Measurements from ENCODE around the gene SERPINA5.
"Not testable (repeated sequence)": the region's sequence is repeated elsewhere in the genome, so short reads cannot be mapped to it uniquely, and the experiment has no call there.

The SERPINA5 gene

DNA sequence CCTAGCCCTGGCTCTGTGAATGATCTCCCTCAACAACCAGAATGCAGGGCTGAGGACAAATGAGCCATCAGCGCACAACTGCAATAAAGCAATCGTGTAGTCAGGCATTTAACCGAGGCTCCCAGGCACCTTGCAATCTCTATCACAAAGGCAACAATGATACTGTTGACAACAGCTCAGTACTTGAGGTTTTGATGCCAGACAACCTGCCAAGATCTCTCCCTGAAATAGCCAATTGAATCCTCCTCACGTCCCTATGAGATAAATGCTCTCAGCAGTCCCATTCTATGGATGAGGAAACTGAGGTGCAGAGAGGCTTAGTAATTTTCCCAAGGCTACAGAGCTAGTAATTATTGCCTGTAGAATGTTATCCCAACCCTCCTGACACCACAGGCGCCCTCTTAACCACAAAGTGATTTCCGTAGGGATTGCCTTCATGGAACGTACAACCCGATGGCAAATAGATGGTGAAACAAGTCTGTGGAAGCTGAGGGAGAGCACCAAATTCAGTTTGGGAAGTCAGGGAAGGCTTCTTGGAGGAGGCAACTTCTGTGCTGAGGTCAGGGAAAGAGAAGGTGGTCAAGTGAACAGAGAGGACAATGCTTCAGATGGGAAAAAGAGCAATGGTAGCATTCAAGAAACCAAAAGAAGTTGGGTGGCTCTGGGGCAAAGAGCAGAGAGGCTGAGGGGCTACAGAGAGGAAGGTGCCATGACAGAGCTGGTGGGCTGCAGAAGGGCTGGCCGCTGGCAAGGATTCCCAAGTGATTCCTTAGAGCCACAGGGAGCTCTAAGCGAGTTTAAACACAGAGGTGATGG, 43.5 kb downstream of the SERPINA5 start:
- DNase-seq: no peak

DNA sequence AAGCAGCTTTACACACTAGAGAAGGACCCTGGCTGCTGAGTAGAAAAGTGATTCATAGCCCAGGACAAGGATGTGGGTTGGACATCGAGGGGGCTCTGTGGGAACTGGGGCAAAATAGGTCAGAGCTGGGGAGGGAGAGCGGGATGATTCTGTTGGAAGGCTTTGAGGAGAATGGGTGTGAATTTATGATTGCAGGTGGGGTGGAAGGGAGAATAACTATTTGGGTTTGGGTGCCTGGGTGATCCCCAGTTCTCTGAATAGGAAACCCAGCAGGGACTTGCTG, 44.1 kb downstream of the SERPINA5 start:
- DNase-seq: no peak

DNA sequence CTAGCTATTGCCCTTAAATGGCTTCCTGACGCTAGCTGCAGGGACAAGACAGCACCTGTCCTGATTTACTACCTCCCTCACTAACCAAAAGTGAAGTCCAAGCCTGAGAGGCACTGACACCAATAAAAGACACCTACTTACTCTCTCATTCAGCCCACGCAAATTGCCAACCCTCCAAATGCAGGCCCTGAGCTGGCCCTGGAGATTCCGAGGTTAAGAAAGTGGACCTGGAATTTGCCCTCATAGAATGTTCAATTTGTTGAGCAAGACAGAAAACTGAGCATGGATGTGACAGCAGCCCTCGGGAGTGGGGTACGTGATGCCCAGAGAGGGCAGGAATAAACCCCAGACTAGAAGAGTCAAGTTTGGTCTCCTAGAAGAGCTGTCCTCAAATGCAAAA, 47.4 kb downstream of the SERPINA5 start:
- DNase-seq: no peak

DNA sequence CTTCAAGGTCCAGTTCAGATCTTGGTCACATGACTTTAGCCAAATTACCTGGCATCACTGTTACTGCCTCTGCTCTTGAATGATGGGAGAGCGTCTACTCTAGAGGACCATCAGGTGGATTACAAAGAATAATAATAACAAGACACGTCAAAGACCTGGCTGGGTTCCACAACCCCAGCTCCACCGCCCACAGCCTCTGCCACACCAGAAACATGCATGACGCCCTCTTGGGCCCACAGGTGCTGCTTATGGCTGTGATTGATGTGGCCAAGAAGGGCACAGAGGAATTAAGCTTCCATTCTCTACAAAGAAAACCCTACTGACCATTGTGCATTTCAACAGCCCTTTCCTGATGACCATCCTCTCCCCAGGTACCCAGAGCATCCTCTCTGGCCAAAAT, 49.2 kb downstream of the SERPINA5 start:
- no peak for DNase-seq

DNA sequence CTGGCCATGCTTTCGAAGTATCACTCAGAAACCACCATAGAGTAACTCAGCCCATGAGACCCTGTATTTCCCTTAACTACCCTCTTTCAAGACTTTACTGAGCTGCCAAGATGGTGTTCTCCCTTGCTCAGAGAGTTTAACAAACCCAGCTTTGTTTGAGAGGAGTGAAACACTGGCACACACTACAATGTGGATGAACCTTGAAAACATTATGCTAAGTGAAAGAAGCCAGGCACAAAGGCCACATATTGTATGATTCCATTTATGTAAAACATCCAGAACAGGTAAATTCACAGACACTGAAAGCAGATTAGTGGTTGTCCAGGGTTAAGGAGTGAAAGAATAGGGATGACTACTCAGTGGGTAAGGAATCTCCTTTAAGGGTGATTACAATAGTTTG, 49.8 kb downstream of the SERPINA5 start:
- no peak for DNase-seq

DNA sequence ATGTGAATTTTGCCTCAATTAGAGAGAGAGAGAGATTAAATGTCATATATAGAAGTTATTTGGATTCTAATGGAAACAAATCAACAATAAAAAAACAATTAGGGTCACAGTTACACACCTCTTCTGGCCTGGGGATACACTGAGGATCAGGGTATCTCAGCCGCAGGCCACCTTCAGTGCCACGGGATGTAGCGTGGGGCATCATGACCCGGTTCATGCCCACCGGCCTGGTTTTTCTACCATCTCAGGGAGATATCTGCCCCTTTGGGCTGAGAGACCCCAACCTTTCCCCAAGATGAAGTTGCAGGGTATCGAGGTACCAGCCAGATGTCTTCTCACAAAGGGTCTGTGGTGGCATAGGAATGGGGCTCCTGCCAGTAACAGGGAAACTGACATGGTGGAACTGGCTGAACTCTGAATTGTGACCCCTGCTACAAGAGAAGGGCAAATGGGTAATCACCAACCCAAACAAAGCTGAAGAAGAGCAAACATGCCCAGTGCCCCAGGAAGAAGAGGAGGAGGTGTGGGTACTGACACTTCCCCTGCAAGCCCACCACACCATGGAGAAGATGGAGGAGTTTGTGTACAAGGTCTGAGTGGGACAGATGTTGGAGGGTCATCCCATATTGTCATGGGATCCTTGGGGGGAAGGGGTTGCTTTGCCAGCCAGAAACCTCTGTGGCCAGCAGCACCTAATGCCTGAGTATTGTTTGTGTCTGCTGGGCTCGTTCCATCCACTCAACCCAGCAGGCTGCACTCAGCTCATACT, 50.5 kb downstream of the SERPINA5 start:
- DNase-seq: no peak

DNA sequence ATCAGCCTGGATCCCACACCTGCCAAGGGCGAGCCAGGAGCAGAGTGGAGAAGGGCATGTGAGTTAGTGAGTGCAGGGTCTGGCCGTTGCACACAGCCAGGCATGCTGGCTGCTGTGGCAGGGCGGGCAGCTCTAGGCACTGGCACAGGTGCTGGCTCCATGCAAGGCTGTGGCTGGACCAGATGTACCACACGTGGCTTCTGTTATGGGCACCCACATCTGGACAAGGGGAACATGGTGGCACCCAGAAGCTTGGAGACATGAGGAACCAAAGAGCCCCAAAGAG, 51.0 kb downstream of the SERPINA5 start:
- no peak for DNase-seq

DNA sequence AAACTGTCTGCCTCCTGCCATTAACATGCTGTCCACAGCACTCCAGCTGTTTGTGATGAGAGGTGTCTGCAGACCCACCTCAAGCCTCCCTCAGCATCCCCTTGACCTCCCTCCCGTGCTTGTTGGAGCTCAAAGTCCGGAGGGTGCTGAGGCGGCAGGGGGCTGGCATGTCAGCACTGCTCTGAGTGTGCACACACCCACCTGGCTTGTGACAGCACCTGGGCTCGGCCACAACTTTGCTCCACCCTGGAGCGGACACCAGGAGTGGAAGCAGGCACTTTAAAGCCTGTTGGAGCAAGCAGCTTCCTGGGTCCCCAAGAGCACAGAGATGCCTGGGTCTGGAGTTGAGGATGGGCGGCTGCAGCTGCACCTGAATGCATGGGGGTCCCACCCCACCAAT, 51.9 kb downstream of the SERPINA5 start:
- no peak for DNase-seq

DNA sequence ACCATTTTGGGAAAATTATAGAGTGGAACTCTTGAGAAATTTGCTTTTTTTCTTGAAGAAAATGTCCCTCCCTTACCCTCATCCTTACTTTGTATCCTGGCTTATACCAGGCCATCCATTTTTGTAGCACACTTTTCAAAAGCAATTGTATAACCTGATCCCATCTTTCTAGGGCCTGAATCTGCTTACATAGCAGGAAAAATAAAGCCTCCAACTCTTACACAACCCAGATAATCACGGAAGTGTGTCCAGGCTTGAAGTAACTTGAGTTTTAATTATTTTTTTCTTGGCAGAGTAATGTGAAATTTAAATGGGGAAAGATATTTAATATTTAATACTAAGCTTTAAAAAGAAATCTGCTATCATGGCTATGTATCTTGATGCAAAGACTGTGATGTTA, 53.9 kb downstream of the SERPINA5 start:
- DNase-seq: no peak

DNA sequence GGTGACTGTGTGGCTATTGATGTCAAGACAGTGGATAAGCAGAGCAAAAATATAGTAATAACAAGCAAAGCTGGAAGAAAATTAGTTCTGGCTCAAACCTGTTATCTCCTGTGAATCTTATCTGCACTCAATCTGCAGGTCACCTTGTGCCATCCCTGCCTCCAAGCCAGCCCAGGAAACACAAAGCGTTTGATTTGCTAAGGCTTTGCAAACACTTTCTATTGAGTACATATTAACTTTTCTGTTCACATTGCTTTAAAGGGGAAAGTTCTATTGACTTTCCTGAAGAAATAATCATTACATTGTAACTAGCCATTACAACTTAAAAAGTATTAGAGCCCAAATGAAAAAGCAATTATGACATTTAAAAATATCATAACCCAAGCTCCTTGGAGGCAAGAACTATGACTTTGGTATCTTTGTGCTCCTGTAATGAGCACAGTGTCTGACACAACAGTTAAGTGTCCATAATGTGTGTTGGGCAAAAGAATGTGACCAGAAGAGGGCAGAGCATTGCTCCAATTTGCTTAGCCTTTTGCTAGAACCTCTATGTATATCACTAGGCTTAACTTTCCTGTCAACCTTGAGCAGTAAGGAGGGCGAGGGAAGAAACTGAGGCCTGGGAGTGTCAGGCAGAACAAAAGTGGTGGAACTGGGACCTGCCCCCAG, 55.7 kb downstream of the SERPINA5 start:
- DNase-seq: no peak

DNA sequence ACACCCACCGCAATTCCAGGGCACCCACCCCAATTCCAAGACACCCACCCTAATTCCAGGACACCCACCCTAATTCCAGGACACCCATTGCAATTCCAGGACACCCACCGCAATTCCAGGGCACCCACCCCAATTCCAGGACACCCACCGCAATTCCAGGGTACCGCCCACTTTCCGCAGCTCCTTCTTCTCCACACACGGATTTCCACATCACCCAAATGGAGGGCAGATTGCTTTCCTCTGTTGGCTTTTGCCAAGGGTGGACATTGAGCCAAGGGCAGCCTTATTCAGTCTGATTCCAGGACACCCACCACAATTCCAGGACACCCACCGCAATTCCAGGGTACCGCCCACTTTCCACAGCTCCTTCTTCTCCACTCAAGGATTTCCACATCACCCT, 56.6 kb downstream of the SERPINA5 start:
- DNase-seq: not testable (repeated sequence)

DNA sequence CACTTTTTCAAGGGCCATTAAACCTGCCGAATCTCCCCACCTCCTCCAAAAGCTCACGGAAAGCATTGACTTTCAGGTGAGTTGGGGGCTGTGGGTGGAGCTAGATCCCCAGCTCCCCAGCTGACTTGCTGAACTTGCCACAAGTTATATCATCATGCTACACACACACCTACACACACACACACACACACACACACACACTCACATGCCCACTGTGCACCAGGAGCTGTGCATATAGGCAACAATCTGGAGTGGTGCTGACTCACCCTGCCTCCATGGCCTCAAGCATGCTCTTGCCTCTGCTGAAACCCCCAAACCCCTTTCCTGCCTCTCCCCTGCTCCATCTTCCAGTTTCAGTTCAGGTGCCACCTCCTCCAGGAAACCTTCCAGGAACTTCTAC, 57.1 kb downstream of the SERPINA5 start:
- DNase-seq: no peak

DNA sequence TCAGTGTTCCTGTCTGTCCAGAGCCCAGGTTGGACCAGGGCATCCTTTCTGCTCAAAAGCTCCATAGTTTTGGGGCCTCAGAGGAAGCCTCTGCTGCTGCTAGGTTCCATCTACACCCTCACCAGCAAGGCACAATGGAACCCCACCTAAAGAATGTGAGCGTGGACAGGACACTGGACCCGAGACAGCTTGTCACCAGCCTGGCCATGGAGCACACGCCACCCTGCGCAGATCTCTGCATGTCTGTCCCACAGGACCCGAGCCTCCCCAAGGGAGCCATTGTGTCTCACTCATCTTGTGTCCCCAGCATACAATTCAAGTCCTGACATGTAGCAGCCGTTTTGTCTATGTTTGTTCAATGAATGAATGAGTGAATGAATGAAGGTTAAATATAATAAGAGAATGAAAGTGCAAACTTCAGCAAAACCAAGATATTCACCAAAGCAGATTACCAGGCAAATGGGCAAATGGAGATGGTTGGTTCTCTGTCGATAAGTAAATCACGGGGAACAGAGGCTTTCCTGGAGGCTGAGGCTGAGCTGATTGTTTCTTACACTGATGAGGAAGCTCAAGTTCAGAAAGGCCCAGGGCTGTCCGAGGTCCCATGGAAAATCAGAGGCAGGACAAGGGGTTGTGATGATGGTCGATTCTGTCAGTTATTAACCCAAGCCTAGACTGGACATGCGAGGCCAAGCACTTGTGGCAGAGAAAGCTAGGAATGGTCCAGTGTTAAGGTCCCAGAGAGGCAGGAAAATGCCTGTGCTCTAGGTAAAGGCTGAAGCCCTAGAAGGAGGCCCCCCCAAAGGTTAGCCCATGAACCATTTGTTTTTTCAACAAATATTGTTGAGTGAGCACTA, 58.0 kb downstream of the SERPINA5 start:
- no peak for DNase-seq

DNA sequence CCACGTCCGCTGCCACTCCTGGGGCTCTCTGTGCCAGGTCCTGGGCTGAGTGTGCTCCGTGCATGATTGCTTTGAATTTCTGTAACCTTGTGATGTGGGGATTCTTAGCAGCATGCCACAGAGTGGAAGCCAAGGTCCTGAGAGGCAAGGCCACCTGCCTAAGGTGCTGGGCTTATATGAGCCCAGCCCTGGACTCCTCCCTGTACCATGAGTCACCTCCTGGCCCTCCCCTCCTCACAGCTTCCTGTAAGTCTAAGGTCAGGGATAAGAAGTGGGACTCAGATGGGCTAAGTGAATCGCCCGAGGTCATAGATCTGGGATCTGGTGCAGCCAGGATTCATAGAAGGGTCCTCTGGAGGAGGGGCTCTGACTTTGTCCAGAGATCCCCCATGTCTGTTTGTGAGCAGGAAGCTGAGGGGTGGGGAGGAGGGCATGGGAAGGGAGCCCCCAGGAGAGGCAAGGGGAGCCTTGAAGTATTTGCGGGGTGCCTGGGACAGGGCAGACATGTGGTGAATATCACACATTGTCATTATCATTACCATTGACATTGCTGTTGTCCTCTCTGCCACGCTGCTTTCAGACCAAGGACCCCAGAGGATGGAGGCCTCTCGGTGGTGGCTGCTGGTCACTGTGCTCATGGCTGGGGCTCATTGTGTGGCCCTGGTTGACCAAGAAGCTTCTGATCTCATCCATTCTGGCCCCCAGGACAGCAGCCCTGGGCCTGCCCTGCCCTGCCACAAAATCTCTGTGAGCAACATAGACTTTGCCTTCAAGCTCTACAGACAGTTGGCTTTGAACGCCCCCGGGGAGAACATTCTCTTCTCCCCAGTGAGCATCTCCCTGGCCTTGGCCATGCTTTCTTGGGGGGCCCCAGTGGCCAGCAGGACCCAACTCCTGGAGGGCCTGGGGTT, 59.8 kb downstream of the SERPINA5 start:
- DNase-seq: no peak

DNA sequence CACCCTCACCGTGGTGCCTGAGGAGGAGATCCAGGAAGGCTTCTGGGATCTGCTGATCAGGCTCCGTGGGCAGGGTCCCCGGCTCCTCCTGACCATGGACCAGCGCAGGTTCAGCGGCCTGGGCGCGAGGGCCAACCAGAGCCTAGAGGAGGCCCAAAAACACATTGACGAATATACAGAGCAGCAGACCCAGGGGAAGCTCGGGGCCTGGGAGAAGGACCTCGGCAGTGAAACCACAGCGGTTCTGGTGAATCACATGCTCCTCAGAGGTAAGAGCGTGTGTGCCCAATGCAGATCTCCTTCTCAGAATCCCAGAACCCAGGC, 60.4 kb downstream of the SERPINA5 start:
- DNase-seq: no peak
